ENCODE measurements around the gene HOMER3. TPM values are rescaled to one million over a fixed set of nuclear protein-coding genes. Genes with fewer than 3 reads are reported as not detected.
"Not testable (repeated sequence)": the region's sequence is repeated elsewhere in the genome, so short reads cannot be mapped to it uniquely, and the experiment has no call there.

HOMER3 gene
- total RNA-seq, 4 donors from 2014 or later, result 8.1 to 82.0 (median 12.7) TPM

DNA sequence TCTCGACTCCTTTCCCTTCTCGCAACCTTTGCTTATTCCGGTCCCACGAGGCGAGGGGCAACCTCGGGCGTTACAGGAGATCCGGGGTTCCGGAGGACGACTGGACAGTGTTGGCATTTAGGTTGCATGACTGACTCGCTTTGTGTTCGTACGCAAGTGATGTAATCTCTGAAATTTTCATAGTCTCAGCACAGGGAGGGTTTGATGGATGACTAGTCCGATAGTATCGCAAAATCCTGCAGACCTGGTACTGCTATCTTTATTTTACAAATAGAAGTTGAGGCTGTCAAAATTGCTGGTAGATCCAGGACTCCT, 21.2 kb downstream of the HOMER3 start:
- Histone ChIP-seq H3K36me3 (peaks cover 0 to 27% (median 12%) of the 10 kb centered on the region in 4 donors), H3K27ac (peak overlapping the region; percentile 67 to 99 (median 89)), H3K4me1 (peaks cover 14 to 31% (median 25%) of the 10 kb centered on the region in 4 donors), H3K27me3 (no peaks in the 10 kb centered on the region), H3K4me3 (peak overlapping the region; percentile 77 to 98 (median 83)), H3K9me3 (no peaks in the 10 kb centered on the region)
- no peak for TF ChIP-seq EP300 (IDR thresholded peaks at IDR 0.05; ENCODE audit: low read depth)
- TF ChIP-seq, protein P1, sequence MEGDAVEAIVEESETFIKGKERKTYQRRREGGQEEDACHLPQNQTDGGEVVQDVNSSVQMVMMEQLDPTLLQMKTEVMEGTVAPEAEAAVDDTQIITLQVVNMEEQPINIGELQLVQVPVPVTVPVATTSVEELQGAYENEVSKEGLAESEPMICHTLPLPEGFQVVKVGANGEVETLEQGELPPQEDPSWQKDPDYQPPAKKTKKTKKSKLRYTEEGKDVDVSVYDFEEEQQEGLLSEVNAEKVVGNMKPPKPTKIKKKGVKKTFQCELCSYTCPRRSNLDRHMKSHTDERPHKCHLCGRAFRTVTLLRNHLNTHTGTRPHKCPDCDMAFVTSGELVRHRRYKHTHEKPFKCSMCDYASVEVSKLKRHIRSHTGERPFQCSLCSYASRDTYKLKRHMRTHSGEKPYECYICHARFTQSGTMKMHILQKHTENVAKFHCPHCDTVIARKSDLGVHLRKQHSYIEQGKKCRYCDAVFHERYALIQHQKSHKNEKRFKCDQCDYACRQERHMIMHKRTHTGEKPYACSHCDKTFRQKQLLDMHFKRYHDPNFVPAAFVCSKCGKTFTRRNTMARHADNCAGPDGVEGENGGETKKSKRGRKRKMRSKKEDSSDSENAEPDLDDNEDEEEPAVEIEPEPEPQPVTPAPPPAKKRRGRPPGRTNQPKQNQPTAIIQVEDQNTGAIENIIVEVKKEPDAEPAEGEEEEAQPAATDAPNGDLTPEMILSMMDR (IDR thresholded peaks at IDR 0.05), result no peak
- TF ChIP-seq POLR2A (IDR thresholded peaks at IDR 0.05), result no peak
- no peak for TF ChIP-seq POLR2AphosphoS5 (IDR thresholded peaks at IDR 0.05)
- DNase-seq, result no peak
- intact Hi-C loops (cut with DNase I; ENCODE audit: low total_unique reads), result no loop called here
- in situ Hi-C loops (cut with MboI; ENCODE audit: low pct_ligation_motif_present in 1 of 4, low pct_unique_long_range_greater_than_20kb in 1 of 4, low sequenced_read_pairs in 3 of 4), result no loop called here
- 0% methylated on average over 4 to 15 of the region's 15 CpGs for WGBS, 2 donors (ENCODE audit: low coverage in 1 of 2)

DNA sequence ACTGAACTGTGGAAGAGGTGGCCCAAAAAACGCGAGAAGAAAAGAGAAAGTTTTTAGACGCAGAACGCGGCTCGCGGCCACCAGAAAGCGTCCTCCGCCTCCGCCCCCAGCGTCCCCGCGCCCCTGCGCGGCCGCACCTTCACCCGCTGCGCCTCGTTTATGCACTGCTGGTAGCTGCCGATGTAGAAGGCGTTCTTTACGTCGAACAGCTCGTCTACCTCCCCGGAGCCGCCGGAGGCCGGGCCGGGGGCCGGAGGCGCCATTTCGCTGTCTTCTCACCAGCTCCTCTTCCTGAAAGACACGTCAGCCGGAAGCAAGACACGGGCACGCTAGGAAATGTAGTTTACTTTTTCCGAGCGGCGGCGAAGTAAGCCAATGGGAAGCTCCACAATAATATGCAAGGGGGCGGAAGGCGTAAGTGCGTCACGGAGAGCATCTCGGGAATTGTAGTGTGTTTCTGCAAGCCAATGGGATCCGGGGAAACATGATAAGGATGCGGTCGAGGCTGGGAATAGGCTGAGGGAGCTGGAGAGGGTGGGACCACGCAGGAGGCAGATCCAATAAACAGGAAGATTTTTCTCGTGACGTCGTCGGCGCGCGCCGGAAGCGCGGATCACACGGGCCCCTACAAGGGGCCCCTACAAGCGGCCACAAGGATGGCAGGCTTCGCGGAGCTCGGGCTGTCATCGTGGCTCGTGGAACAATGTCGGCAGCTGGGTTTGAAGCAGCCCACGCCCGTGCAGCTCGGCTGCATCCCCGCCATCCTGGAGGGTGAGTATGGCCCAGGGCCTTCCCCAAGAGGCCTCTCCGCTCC, 21.7 kb downstream of the HOMER3 start, which contains the start of the genes COPE and DDX49:
COPE (minus strand) TSS at position 302 of the 814 bp plus-strand sequence; CDS start at position 263, 39 bp downstream.
DDX49 (plus strand) TSS at position 630 of the 814 bp plus-strand sequence; CDS start at position 657, 27 bp downstream.
- H3K36me3 ChIP-seq, result peaks cover 0 to 22% (median 9%) of the 10 kb centered on the region in 4 donors
- 1% methylated on average over 69 of the region's 72 CpGs; no CpG with 5 or more reads in 1 of the 2 donors for WGBS, 2 donors (ENCODE audit: low coverage in 1 of 2)
- peaks cover 14 to 31% (median 25%) of the 10 kb centered on the region in 4 donors for H3K4me1 ChIP-seq
- H3K9me3 ChIP-seq, result no peaks in the 10 kb centered on the region
- no peaks in the 10 kb centered on the region for H3K27me3 ChIP-seq
- peak within 1 kb of the TSS; percentile 90 to 99 (median 94) for H3K27ac ChIP-seq
- in situ Hi-C loops (cut with MboI; ENCODE audit: low pct_ligation_motif_present in 1 of 4, low pct_unique_long_range_greater_than_20kb in 1 of 4, low sequenced_read_pairs in 3 of 4) (no loop called here), intact Hi-C loops (cut with DNase I; ENCODE audit: low total_unique reads) (no loop called here)
- DNase-seq, result peak; percentile 97
- peak within 1 kb of the TSS; percentile 77 to 98 (median 84) for H3K4me3 ChIP-seq
- peak; percentile 89 to 90 (median 90) for TF ChIP-seq POLR2AphosphoS5 (IDR thresholded peaks at IDR 0.05)
- peak; percentile 10 for TF ChIP-seq EP300 (IDR thresholded peaks at IDR 0.05; ENCODE audit: low read depth)
- TF ChIP-seq, protein P1 (IDR thresholded peaks at IDR 0.05), result no peak
- TF ChIP-seq POLR2A (IDR thresholded peaks at IDR 0.05), result peak; percentile 96

DNA sequence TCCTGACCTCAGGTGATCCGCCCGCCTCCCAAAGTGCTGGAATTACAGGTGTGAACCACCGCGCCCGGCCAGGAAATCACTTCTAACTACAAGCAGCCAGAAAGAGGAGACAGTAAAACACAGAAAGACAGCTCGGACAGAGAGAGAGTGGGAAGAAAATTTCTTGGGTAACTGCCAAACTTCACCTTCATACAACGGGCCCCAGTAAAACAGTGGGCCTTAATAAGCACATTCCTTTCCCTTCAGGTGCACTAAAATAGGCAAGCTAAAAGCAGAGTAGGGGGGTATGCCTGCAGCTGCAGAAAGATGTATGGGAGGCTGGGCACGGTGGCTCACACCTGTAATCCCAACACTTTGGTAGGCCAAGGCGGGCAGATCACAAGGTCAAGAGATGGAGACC, 23.4 kb downstream of the HOMER3 start:
- H3K4me3 ChIP-seq, result peak overlapping the region in 1 of 4 donors; percentile 82
- H3K4me1 ChIP-seq, result peaks cover 14 to 31% (median 25%) of the 10 kb centered on the region in 4 donors
- H3K27me3 ChIP-seq; DNase-seq; in situ Hi-C loops (cut with MboI; ENCODE audit: low pct_ligation_motif_present in 1 of 4, low pct_unique_long_range_greater_than_20kb in 1 of 4, low sequenced_read_pairs in 3 of 4); H3K9me3 ChIP-seq; H3K27ac ChIP-seq; intact Hi-C loops (cut with DNase I; ENCODE audit: low total_unique reads): not testable (repeated sequence)
- WGBS, 2 donors (ENCODE audit: low coverage in 1 of 2), result 60 to 82% methylated on average over 3 to 9 of the region's 9 CpGs
- peaks cover 0 to 14% (median 6%) of the 10 kb centered on the region in 4 donors for H3K36me3 ChIP-seq

DNA sequence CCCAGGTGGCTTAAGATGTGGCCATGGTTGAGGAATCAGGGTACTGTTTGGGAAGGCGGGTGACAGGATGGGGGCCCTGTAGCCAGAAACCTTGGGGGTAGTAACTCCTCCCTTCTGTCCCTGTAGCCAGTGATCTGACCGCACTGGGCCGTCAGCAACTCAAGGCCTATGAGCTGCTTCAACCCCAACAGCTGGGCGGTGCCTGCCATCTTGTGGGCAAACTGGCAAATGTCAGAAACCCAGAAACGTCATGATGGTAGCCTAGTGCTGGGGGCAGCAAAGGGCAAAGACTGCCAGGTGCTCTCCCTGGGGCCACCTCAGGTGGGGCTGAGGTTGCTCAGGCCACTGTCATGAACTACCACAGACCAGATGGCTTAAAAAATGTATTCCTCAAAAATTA, 25.4 kb downstream of the HOMER3 start:
- 47% methylated on average over 5 of the region's 5 CpGs; no CpG with 5 or more reads in 1 of the 2 donors for WGBS, 2 donors (ENCODE audit: low coverage in 1 of 2)
- TF ChIP-seq POLR2A (IDR thresholded peaks at IDR 0.05), result no peak
- TF ChIP-seq POLR2AphosphoS5 (IDR thresholded peaks at IDR 0.05), result no peak
- TF ChIP-seq, protein P1 (IDR thresholded peaks at IDR 0.05), result peak in 2 of 5 experiments; percentile 30 to 46
- TF ChIP-seq EP300 (IDR thresholded peaks at IDR 0.05; ENCODE audit: low read depth), result no peak
- Histone ChIP-seq H3K9me3 (no peaks in the 10 kb centered on the region), H3K4me3 (no peak overlapping the region), H3K27ac (no peak overlapping the region), H3K36me3 (peaks cover 0 to 4% (median 0%) of the 10 kb centered on the region in 4 donors), H3K27me3 (no peaks in the 10 kb centered on the region), H3K4me1 (peaks cover 13 to 29% (median 22%) of the 10 kb centered on the region in 4 donors)
- DNase-seq, result peak; percentile 39
- in situ Hi-C loops (cut with MboI; ENCODE audit: low pct_ligation_motif_present in 1 of 4, low pct_unique_long_range_greater_than_20kb in 1 of 4, low sequenced_read_pairs in 3 of 4) (no loop called here), intact Hi-C loops (cut with DNase I; ENCODE audit: low total_unique reads) (no loop called here)
